Body of pancreas (tissue), 4 donors: ENCODE measurements around the gene ANKRD12. TPM values are rescaled to one million over a fixed set of nuclear protein-coding genes. Genes with fewer than 3 reads are reported as not detected.

Source experiments
- ATAC-seq: fragments of 150-250 bp; one replicate; pipeline ENCODE4 v1.9.1; 2016
- DNase-seq, 4 donors: peaks; one replicate each; pipeline ENCODE4 v3.0.0-alpha.2; 2019
- H3K27ac ChIP-seq, 4 donors: fragments of 200-600 bp; sonication (generic); 1 replicate in 3 of 4; 2 replicates in 1 of 4; pipeline versions ENCODE4 v1.5.1 to v1.6.1; 2016 to 2019; ENCODE audit warnings: mild to moderate bottlenecking in 1 of 4, mixed read lengths in 1 of 4, moderate library complexity in 1 of 4
- H3K27me3 ChIP-seq, 2 donors: fragments of 200-600 bp; sonication (generic); one replicate each; pipeline ENCODE4 v1.6.0; 2016; ENCODE audit warnings: mild to moderate bottlenecking in 1 of 2
- H3K36me3 ChIP-seq, 2 donors: fragments of 200-600 bp; sonication (generic); replicated peaks in 1 of 2; 2 replicates each; pipeline ENCODE4 v1.5.1; 2016; ENCODE audit warnings: low read depth in 2 of 2; ENCODE audit not compliant: insufficient read depth in 1 of 2
- H3K4me1 ChIP-seq: fragments of 200-600 bp; sonication (generic); one replicate; pipeline ENCODE4 v1.6.0; 2016
- H3K4me3 ChIP-seq, 2 donors: fragments of 200-600 bp; sonication (generic); 1 replicate in 1 of 2; 2 replicates in 1 of 2; pipeline ENCODE4 v1.5.1; 2016 to 2019
- H3K9me3 ChIP-seq, 3 donors: fragments of 200-600 bp; sonication (generic); 1 replicate in 2 of 3; 2 replicates in 1 of 3; pipeline ENCODE4 v1.5.1; 2016
- CTCF ChIP-seq, 7 experiments: fragments of 450-650 bp in 4 of 7; fragments of 200-600 bp in 3 of 7; sonication (generic) in 3 of 7; IDR thresholded peaks; one replicate each; pipeline ENCODE4 v1.5.1; 2016 to 2019; ENCODE audit warnings: antibody characterized with exemption in 7 of 7
- POLR2A ChIP-seq, 3 donors: fragments of 450-650 bp; IDR thresholded peaks; one replicate each; pipeline ENCODE4 v1.6.1; 2016; ENCODE audit warnings: antibody characterized with exemption in 3 of 3, mild to moderate bottlenecking in 2 of 3
- WGBS, 2 donors: methylation state at CpG; one replicate each; pipeline ENCODE4 v1.1.5; 2017; 5-methylcytosine and 5-hydroxymethylcytosine counted together
- intact Hi-C: fragments of 100-400 bp; cut with DNase I; formaldehyde crosslinking; loops from one replicate; pipeline ENCODE4 v1.15.1; 2023
- total RNA-seq, 2 donors: library from RNA; depleted of rRNA; stranded (reverse); fragments of >200 nt; gene quantifications; one replicate each; pipeline ENCODE4 v1.1.0, GENCODE V29; 2016

Gene ANKRD12
- total RNA-seq, 2 donors from 2014 or later: 25.4 to 32.9 TPM

GRCh38 chr18:9209279-9209678, 72.7 kb downstream of the ANKRD12 start:
- no peaks in the 10 kb centered on the region for H3K9me3 ChIP-seq
- intact Hi-C loops: no loop called here

GRCh38 chr18:9210966-9211365, 74.4 kb downstream of the ANKRD12 start:
- DNase-seq: no peak
- no peak for TF ChIP-seq POLR2A (IDR thresholded peaks at IDR 0.05)
- no peak for TF ChIP-seq CTCF (IDR thresholded peaks at IDR 0.05)
- no peak overlapping the region for H3K4me3 ChIP-seq
- no peak for ATAC-seq
- no peaks in the 10 kb centered on the region for H3K27me3 ChIP-seq
- H3K4me1 ChIP-seq: no peaks in the 10 kb centered on the region
- peaks cover 0 to 9% of the 10 kb centered on the region in 2 donors for H3K36me3 ChIP-seq
- H3K9me3 ChIP-seq: no peaks in the 10 kb centered on the region
- WGBS, 2 donors: 63 to 67% methylated on average over 2 of the region's 2 CpGs
- intact Hi-C loops: no loop called here
- no peak overlapping the region for H3K27ac ChIP-seq

More at GRCh38 chr18:9209279-9209678, 72.7 kb downstream of the ANKRD12 start:
- Histone ChIP-seq H3K36me3 (peaks cover 0 to 3% of the 10 kb centered on the region in 2 donors), H3K4me3 (no peak overlapping the region), H3K27me3 (no peaks in the 10 kb centered on the region), H3K4me1 (no peaks in the 10 kb centered on the region), H3K27ac (no peak overlapping the region)
- TF ChIP-seq CTCF (IDR thresholded peaks at IDR 0.05): no peak
- TF ChIP-seq POLR2A (IDR thresholded peaks at IDR 0.05): no peak
- DNase-seq (no peak), ATAC-seq (no peak)
- WGBS, 2 donors: 59 to 83% methylated on average over 4 of the region's 4 CpGs

- TF ChIP-seq CTCF (IDR thresholded peaks at IDR 0.05) (no peak), POLR2A (IDR thresholded peaks at IDR 0.05) (no peak)
- ATAC-seq: no peak
- Histone ChIP-seq H3K9me3 (no peaks in the 10 kb centered on the region), H3K4me3 (no peak overlapping the region), H3K4me1 (no peaks in the 10 kb centered on the region), H3K27ac (no peak overlapping the region), H3K36me3 (peaks cover 0 to 9% of the 10 kb centered on the region in 2 donors), H3K27me3 (no peaks in the 10 kb centered on the region)
- intact Hi-C loops: no loop called here
- no peak for DNase-seq
- WGBS, 2 donors: 96 to 100% methylated on average over 1 of the region's 1 CpG
These were observed 75.4 kb downstream of the ANKRD12 start for GRCh38 chr18:9211955-9212354.

- intact Hi-C loops: no loop called here
- no peak for DNase-seq
- no peak for TF ChIP-seq CTCF (IDR thresholded peaks at IDR 0.05)
- TF ChIP-seq POLR2A (IDR thresholded peaks at IDR 0.05): no peak
- H3K36me3 ChIP-seq: peaks cover 0 to 11% of the 10 kb centered on the region in 2 donors
- H3K9me3 ChIP-seq: no peaks in the 10 kb centered on the region
- no peak overlapping the region for H3K27ac ChIP-seq
- H3K4me1 ChIP-seq: no peaks in the 10 kb centered on the region
- no peaks in the 10 kb centered on the region for H3K27me3 ChIP-seq
- H3K4me3 ChIP-seq: no peak overlapping the region
- no peak for ATAC-seq
- WGBS, 2 donors: 89 to 90% methylated on average over 6 of the region's 6 CpGs
These were observed 78.8 kb downstream of the ANKRD12 start for GRCh38 chr18:9215221-9215933.

- H3K4me3 ChIP-seq: no peak overlapping the region
- no peaks in the 10 kb centered on the region for H3K9me3 ChIP-seq
- DNase-seq (no peak), ATAC-seq (no peak)
- no peak overlapping the region for H3K27ac ChIP-seq
- H3K4me1 ChIP-seq: no peaks in the 10 kb centered on the region
- peaks cover 0 to 8% of the 10 kb centered on the region in 2 donors for H3K36me3 ChIP-seq
- no peak for TF ChIP-seq CTCF (IDR thresholded peaks at IDR 0.05)
- no peak for TF ChIP-seq POLR2A (IDR thresholded peaks at IDR 0.05)
- WGBS, 2 donors: 90 to 94% methylated on average over 3 of the region's 3 CpGs
- H3K27me3 ChIP-seq: no peaks in the 10 kb centered on the region
- intact Hi-C loops: no loop called here
These were observed 79.9 kb downstream of the ANKRD12 start for GRCh38 chr18:9216459-9216858.
